Measurements from ENCODE around the gene N4BP2L1. TPM values are rescaled to one million over a fixed set of nuclear protein-coding genes. Genes with fewer than 3 reads are reported as not detected.

N4BP2L1 gene
- total RNA-seq, result 1.6 and 2.0 TPM in 2 replicates
- long read RNA-seq, partial matches to known transcripts, result 0 of 1 reads
- long read RNA-seq, other reads (novel, unspliced or antisense), result 0 of 1 reads

DNA sequence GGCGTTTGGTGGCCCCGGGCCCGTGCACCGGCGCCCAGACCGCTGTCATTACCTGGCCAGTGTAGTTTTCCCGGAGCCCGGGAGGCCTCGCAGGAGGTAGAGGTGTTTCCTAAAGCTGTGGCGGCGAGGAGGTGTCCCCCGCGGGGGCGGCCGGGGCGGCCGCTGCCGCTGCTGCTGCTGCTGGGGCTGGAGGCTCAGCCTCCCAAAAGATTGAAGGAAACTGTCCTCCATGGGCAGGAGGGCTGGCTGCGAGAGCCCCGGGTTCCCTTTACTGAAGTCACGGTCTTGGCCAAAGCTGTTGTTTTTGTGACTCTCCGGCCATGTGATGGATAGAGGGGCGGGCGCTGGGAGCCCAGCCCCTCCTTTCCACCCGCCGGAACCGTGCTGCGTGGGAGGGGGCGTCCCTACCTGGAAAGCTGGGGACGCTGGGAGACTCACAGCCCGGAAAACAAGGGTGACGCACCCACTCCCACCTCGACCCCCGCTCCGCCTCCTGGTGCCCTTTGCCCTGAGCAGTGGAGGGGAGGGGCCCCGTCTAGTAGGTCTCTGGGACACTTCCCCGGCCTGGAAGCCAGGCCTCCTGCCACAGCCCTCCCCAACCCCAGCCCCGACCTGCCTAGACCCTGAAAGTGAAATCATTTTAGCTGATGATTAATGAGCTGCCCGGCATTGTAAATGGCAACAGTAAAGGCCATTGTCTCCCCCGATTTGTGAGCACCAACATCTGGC lies at the start of gene N4BP2L1:
Gene N4BP2L1, minus strand, starts transcription at position 279 of the 729 bp plus-strand sequence. Its CDS starts 48 bp downstream, at position 231.
- no peak within 1 kb of the TSS for H3K27ac Mint-ChIP-seq (ENCODE audit: unreplicated experiment)
- H3K4me1 Mint-ChIP-seq, result peaks cover 16% of the 10 kb centered on the region
- no peaks in the 10 kb centered on the region for H3K9me3 Mint-ChIP-seq
- no peak for DNase-seq (ENCODE audit: low read depth, low spot score)
- H3K27me3 Mint-ChIP-seq (ENCODE audit: low read depth), result peaks cover 21% of the 10 kb centered on the region
- H3K36me3 Mint-ChIP-seq (ENCODE audit: low read depth), result peaks cover 5% of the 10 kb centered on the region
- TF ChIP-seq, protein P1, sequence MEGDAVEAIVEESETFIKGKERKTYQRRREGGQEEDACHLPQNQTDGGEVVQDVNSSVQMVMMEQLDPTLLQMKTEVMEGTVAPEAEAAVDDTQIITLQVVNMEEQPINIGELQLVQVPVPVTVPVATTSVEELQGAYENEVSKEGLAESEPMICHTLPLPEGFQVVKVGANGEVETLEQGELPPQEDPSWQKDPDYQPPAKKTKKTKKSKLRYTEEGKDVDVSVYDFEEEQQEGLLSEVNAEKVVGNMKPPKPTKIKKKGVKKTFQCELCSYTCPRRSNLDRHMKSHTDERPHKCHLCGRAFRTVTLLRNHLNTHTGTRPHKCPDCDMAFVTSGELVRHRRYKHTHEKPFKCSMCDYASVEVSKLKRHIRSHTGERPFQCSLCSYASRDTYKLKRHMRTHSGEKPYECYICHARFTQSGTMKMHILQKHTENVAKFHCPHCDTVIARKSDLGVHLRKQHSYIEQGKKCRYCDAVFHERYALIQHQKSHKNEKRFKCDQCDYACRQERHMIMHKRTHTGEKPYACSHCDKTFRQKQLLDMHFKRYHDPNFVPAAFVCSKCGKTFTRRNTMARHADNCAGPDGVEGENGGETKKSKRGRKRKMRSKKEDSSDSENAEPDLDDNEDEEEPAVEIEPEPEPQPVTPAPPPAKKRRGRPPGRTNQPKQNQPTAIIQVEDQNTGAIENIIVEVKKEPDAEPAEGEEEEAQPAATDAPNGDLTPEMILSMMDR (conservative IDR thresholded peaks at IDR 0.05), result no peak
- H3K4me3 Mint-ChIP-seq, result peak within 1 kb of the TSS; percentile 92

DNA sequence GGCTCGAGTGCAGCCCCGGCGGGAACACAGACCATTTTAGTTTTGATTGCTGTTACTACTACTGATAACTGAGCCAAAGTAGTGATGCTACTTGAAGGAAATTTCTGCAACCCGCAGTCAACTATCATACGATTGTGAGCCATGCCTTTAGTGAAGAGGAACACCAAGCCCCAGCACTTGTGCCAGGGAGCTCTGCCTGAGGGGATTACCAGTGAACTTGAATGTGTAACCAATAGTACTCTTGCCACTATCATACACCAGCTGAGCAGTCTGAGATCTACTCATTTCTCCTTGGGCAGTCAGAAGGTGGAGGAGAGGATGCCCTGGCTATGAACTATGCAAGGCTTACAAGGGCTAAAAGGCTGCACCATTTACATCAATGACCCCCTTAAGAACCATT lies 49.0 kb upstream of the N4BP2L1 start:
- Mint-ChIP-seq H3K36me3 (ENCODE audit: low read depth) (peaks cover 2% of the 10 kb centered on the region), H3K27me3 (ENCODE audit: low read depth) (no peaks in the 10 kb centered on the region), H3K27ac (ENCODE audit: unreplicated experiment) (no peak overlapping the region), H3K4me3 (no peak overlapping the region), H3K9me3 (no peaks in the 10 kb centered on the region), H3K4me1 (peaks cover under 1% of the 10 kb centered on the region)
- no peak for DNase-seq (ENCODE audit: low read depth, low spot score)
- TF ChIP-seq, protein P1 (conservative IDR thresholded peaks at IDR 0.05), result no peak

DNA sequence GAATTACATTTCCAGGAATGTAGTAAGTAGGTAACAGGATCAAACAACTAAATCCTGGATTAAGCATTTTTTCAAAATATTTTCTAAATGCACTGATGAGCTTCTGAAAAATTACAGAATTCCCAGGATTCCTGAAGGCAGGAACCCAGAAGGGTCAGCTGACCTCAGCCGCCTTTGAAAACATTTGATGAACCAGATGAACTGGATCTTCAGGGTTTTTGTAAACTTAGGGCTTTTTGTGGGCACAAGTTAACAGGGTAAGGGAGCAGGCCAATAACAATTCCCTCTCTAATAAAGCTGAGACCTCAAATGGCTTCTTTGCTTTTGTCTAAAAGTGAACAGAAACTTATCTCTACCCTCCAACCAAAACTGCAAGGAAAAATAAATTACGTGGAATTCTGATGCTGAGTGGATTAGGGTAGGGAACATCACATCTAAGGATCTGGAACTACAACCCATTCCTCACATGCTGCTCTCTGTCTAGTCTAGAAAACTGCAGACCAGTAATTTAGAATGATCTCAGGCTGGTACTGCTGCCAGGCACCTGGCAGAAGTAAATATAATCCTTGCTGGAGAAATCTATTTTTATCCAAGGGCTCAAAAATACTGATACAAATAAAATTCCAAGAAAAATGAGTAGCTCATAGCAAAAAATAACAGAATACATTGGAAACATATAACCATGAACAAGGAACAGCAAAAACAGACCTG lies 48.2 kb upstream of the N4BP2L1 start:
- no peaks in the 10 kb centered on the region for H3K9me3 Mint-ChIP-seq
- peaks cover 5% of the 10 kb centered on the region for H3K4me1 Mint-ChIP-seq
- no peak for DNase-seq (ENCODE audit: low read depth, low spot score)
- TF ChIP-seq, protein P1 (conservative IDR thresholded peaks at IDR 0.05), result no peak
- no peak overlapping the region for H3K4me3 Mint-ChIP-seq
- peaks cover 2% of the 10 kb centered on the region for H3K36me3 Mint-ChIP-seq (ENCODE audit: low read depth)
- no peaks in the 10 kb centered on the region for H3K27me3 Mint-ChIP-seq (ENCODE audit: low read depth)
- no peak overlapping the region for H3K27ac Mint-ChIP-seq (ENCODE audit: unreplicated experiment)

DNA sequence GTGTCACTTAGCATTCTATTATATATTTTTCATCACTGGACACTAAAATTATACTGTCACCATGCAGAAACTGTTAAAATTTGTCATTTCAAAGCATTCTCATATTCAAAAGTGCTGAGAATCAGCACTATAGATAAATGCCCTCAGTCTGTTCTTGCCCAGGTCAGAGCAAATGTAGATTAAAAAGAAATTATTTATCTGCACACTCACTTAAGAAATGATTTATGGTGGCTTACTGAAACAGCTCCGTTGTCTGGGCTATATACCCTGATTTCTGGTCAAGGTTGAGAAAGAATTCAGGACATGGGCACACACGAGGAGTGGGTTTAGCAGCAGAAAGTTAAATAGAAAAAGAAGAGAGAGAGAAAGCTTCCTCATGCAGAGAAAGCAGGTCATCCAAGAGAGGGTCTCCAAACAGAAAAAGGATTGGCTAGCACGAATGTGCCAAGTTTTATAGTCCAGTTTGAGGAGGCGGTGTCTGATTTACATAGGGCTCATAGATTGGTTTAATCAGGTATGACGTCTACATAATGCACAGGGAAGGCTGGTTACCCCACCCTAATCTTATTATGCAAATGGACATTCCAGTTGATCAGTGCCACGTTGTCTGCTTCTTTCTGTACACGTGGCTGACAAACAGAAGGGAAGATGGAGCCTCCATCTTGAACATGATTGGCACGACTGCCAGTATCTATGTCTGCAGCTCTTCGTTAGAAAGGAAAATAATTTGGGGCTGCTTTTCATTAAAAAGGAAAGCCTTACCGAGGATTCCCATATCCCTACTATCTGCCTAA lies 47.3 kb upstream of the N4BP2L1 start:
- Mint-ChIP-seq H3K27ac (ENCODE audit: unreplicated experiment) (no peak overlapping the region), H3K9me3 (no peaks in the 10 kb centered on the region), H3K36me3 (ENCODE audit: low read depth) (peaks cover 2% of the 10 kb centered on the region), H3K4me3 (no peak overlapping the region), H3K4me1 (peaks cover 5% of the 10 kb centered on the region), H3K27me3 (ENCODE audit: low read depth) (no peaks in the 10 kb centered on the region)
- TF ChIP-seq, protein P1 (conservative IDR thresholded peaks at IDR 0.05), result no peak
- DNase-seq (ENCODE audit: low read depth, low spot score), result no peak

DNA sequence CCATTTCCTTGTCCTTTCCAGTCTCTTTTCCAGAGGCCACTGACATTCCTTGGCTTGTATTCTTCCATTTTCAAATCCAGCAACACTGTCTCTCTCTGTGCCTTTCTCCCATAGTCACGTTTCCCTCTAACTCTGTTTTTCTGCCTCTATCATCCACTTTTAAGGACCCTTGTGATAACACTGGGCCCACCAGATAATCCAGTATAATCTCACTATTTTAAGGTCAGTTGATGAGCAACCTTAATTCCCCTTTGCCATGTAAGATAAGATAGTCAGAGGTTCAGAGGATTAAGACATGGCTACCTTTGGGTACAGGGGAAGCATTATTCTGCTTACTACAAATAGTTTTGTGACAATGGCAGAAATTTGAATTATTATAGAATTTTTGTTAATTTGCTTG lies 45.7 kb upstream of the N4BP2L1 start:
- Mint-ChIP-seq H3K27ac (ENCODE audit: unreplicated experiment) (no peak overlapping the region), H3K4me3 (no peak overlapping the region), H3K36me3 (ENCODE audit: low read depth) (peaks cover 2% of the 10 kb centered on the region), H3K9me3 (no peaks in the 10 kb centered on the region), H3K4me1 (peaks cover 5% of the 10 kb centered on the region), H3K27me3 (ENCODE audit: low read depth) (no peaks in the 10 kb centered on the region)
- TF ChIP-seq, protein P1 (conservative IDR thresholded peaks at IDR 0.05), result no peak
- no peak for DNase-seq (ENCODE audit: low read depth, low spot score)

All from neural crest cell (in vitro differentiated cells).